ENCODE measurements around the gene GAL. TPM values are rescaled to one million over a fixed set of nuclear protein-coding genes. Genes with fewer than 3 reads are reported as not detected.
A peak's percentile ranks its signal among the peaks of the same experiment; 100 is the strongest.

GAL gene
- total RNA-seq, 1 donor from 2014 or later: not detected

GRCh38 chr11:68661014-68661413 lies 23.3 kb upstream of the GAL start:
- DNase-seq (no peak), ATAC-seq (no peak)
- no peaks in the 10 kb centered on the region for H3K4me1 ChIP-seq
- intact Hi-C loops (cut with DNase I): no loop called here
- H3K27me3 ChIP-seq (ENCODE audit: low read depth): peaks cover 27% of the 10 kb centered on the region
- no peak for TF ChIP-seq CTCF (IDR thresholded peaks at IDR 0.05)
- H3K27ac ChIP-seq: no peak overlapping the region
- no peaks in the 10 kb centered on the region for H3K9me3 ChIP-seq
- H3K36me3 ChIP-seq: no peaks in the 10 kb centered on the region
- H3K4me3 ChIP-seq: no peak overlapping the region

GRCh38 chr11:68661697-68662603 lies 22.4 kb upstream of the GAL start:
- H3K27me3 ChIP-seq (ENCODE audit: low read depth): peaks cover 28% of the 10 kb centered on the region
- H3K9me3 ChIP-seq: no peaks in the 10 kb centered on the region
- intact Hi-C loops (cut with DNase I): no loop called here
- ATAC-seq: no peak
- no peaks in the 10 kb centered on the region for H3K36me3 ChIP-seq
- no peak overlapping the region for H3K27ac ChIP-seq
- H3K4me3 ChIP-seq: no peak overlapping the region
- no peaks in the 10 kb centered on the region for H3K4me1 ChIP-seq
- TF ChIP-seq CTCF (IDR thresholded peaks at IDR 0.05): no peak
- no peak for DNase-seq

GRCh38 chr11:68663482-68664010 lies 20.8 kb upstream of the GAL start:
- TF ChIP-seq CTCF (IDR thresholded peaks at IDR 0.05): no peak
- no peak for DNase-seq
- H3K4me3 ChIP-seq: no peak overlapping the region
- no peaks in the 10 kb centered on the region for H3K4me1 ChIP-seq
- ATAC-seq: no peak
- intact Hi-C loops (cut with DNase I): no loop called here
- H3K27ac ChIP-seq: no peak overlapping the region
- H3K27me3 ChIP-seq (ENCODE audit: low read depth): peaks cover 28% of the 10 kb centered on the region
- H3K36me3 ChIP-seq: no peaks in the 10 kb centered on the region
- no peaks in the 10 kb centered on the region for H3K9me3 ChIP-seq

GRCh38 chr11:68664141-68664540 lies 20.2 kb upstream of the GAL start:
- Histone ChIP-seq H3K27ac (no peak overlapping the region), H3K36me3 (no peaks in the 10 kb centered on the region), H3K4me3 (no peak overlapping the region), H3K9me3 (no peaks in the 10 kb centered on the region), H3K4me1 (no peaks in the 10 kb centered on the region), H3K27me3 (ENCODE audit: low read depth) (peaks cover 28% of the 10 kb centered on the region)
- no peak for TF ChIP-seq CTCF (IDR thresholded peaks at IDR 0.05)
- ATAC-seq (no peak), DNase-seq (no peak)
- intact Hi-C loops (cut with DNase I): no loop called here

- Histone ChIP-seq H3K4me1 (no peaks in the 10 kb centered on the region), H3K36me3 (no peaks in the 10 kb centered on the region), H3K27ac (no peak overlapping the region), H3K4me3 (no peak overlapping the region), H3K9me3 (no peaks in the 10 kb centered on the region), H3K27me3 (ENCODE audit: low read depth) (peaks cover 28% of the 10 kb centered on the region)
- DNase-seq: peak; percentile 17
- no peak for TF ChIP-seq CTCF (IDR thresholded peaks at IDR 0.05)
- ATAC-seq: no peak
- intact Hi-C loops (cut with DNase I): no loop called here
Measured at GRCh38 chr11:68664906-68665305, 19.4 kb upstream of the GAL start.

All from lower lobe of right lung (tissue), 2 donors.